K562 (cell line): Measurements from ENCODE around the gene CCDC47. TPM values are rescaled to one million over a fixed set of nuclear protein-coding genes. Genes with fewer than 3 reads are reported as not detected.
A peak's percentile ranks its signal among the peaks of the same experiment; 100 is the strongest.

ENCODE experiments used
- ATF1 ChIP-seq, 2 experiments: fragments of 450-650 bp in 1 of 2; IDR thresholded peaks; 2 replicates each; pipeline ENCODE4 v1.6.1; 2016; ENCODE audit warnings: missing compliant biosample characterization in 1 of 2, missing genetic modification characterization in 1 of 2
- CBX8 ChIP-seq: fragments of 200-600 bp; sonication (generic); IDR thresholded peaks from 2 replicates; pipeline ENCODE4 v1.6.1; 2012; ENCODE audit warnings: borderline replicate concordance, mixed run types, low read depth, mild to moderate bottlenecking, moderate library complexity, mixed read lengths, low read length, control low read depth, inconsistent platforms; ENCODE audit not compliant: poor library complexity, severe bottlenecking; ENCODE audit errors: extremely low read depth
- CHD2 ChIP-seq: IDR thresholded peaks from 2 replicates; pipeline ENCODE4 v1.6.1; 2011; ENCODE audit warnings: low read depth, low read length
- MYBL2 ChIP-seq, 2 experiments: fragments of 450-650 bp in 1 of 2; sonication (generic) in 1 of 2; formaldehyde crosslinking in 1 of 2; IDR thresholded peaks; 2 replicates each; pipeline versions ENCODE4 v1.6.1 to v1.8.1; 2017 to 2022; ENCODE audit warnings: borderline replicate concordance in 1 of 2, inconsistent platforms in 1 of 2, low read depth in 1 of 2, mild to moderate bottlenecking in 1 of 2, missing genetic modification reagents in 1 of 2, moderate library complexity in 1 of 2
- NFIX ChIP-seq: fragments of 250-450 bp; sonication (Bioruptor Pico); IDR thresholded peaks from 2 replicates; pipeline ENCODE4 v1.4.0; 2020; ENCODE audit warnings: low read depth, mild to moderate bottlenecking, moderate library complexity
- POLR2A ChIP-seq: fragments of 450-650 bp; conservative IDR thresholded peaks from 2 replicates; pipeline ENCODE4 v1.6.1; 2016
- SRSF9 ChIP-seq: fragments of 200-400 bp; formaldehyde crosslinking; IDR thresholded peaks from 2 replicates; pipeline ENCODE4 v1.6.1; 2017; ENCODE audit warnings: low read depth, low read length, borderline replicate concordance
- SUPT5H ChIP-seq: fragments of 450-650 bp; IDR thresholded peaks from 2 replicates; pipeline ENCODE4 v1.6.1; 2016
- TAF7 ChIP-seq: fragments of 450-650 bp; IDR thresholded peaks from 2 replicates; pipeline ENCODE4 v1.6.1; 2016; ENCODE audit warnings: missing genetic modification characterization, missing compliant biosample characterization
- ZBTB40 ChIP-seq, 2 experiments: fragments of 450-650 bp in 1 of 2; sonication (generic) in 1 of 2; formaldehyde crosslinking in 1 of 2; IDR thresholded peaks; 2 replicates each; pipeline versions ENCODE4 v1.7.1 to v1.9.0; 2016 to 2022; ENCODE audit warnings: inconsistent platforms in 1 of 2, mild to moderate bottlenecking in 1 of 2, missing genetic modification reagents in 1 of 2
- ZNF274 ChIP-seq: IDR thresholded peaks from 2 replicates; pipeline ENCODE4 v1.6.1; 2011; ENCODE audit warnings: low read depth, mild to moderate bottlenecking, low read length, moderate library complexity, borderline replicate concordance
- polyA plus RNA-seq, 8 experiments: library from polyadenylated mRNA; depleted of rRNA in 4 of 8; stranded (reverse) in 5 of 8; unstranded in 3 of 8; fragments of >200 nt; fragmentation: Nextera tagmentation in 2 of 8; fragmentation: Illumina TruSeq in 1 of 8; extraction: Ambion mirVana in 2 of 8; extraction: Trizol in 1 of 8; gene quantifications; 2 replicates each; pipeline versions ENCODE4 v1.2.1 to v1.2.3, GENCODE V29; 2011 to 2014; ENCODE audit warnings: inconsistent platforms in 1 of 8, missing spikeins in 1 of 8
- total RNA-seq, 7 experiments: library from RNA; depleted of rRNA in 6 of 7; stranded (reverse); fragments of >200 nt in 6 of 7; fragmentation: Illumina TruSeq in 2 of 7; extraction: Trizol in 2 of 7; gene quantifications; 2 replicates each; pipeline versions ENCODE4 v1.2.1 to v1.2.3, GENCODE V29; 2011 to 2021; ENCODE audit warnings: low replicate concordance in 1 of 7
- TF ChIP-seq, protein P1 (sequence below): fragments of 450-650 bp; formaldehyde crosslinking; IDR thresholded peaks from 2 replicates; pipeline ENCODE4 v1.4.0; 2022; ENCODE audit warnings: mild to moderate bottlenecking, moderate library complexity
- TF ChIP-seq, protein P2 (sequence below), 2 experiments: fragments of 450-650 bp; conservative IDR thresholded peaks; 2 replicates each; pipeline ENCODE4 v1.6.1; 2017; ENCODE audit warnings: mild to moderate bottlenecking in 2 of 2, moderate library complexity in 2 of 2

CCDC47 gene
- total and polyA plus RNA-seq, 9 of the 15 experiments (the other 6 are each of a cell fraction or from before 2014, with no cell fraction given) = 15.5 to 162 (median 122) TPM

- TF ChIP-seq ZBTB40 (IDR thresholded peaks at IDR 0.05) (no peak), ZBTB40 (CRISPR knock-in tag; IDR thresholded peaks at IDR 0.05) (no peak), SUPT5H (no peak), CBX8 (no peak), ATF1 (CRISPR knock-in tag; IDR thresholded peaks at IDR 0.05) (no peak), ATF1 (tag; IDR thresholded peaks at IDR 0.05) (no peak), CHD2 (no peak), MYBL2 (IDR thresholded peaks at IDR 0.05; ENCODE audit: low read depth) (no peak), MYBL2 (CRISPR knock-in tag; IDR thresholded peaks at IDR 0.05; ENCODE audit: borderline replicate concordance) (no peak), SRSF9 (no peak), TAF7 (tag) (no peak), NFIX (no peak), ZNF274 (no peak), POLR2A (no peak; the same call in 1 of the 2 replicates)
- TF ChIP-seq, protein P1, sequence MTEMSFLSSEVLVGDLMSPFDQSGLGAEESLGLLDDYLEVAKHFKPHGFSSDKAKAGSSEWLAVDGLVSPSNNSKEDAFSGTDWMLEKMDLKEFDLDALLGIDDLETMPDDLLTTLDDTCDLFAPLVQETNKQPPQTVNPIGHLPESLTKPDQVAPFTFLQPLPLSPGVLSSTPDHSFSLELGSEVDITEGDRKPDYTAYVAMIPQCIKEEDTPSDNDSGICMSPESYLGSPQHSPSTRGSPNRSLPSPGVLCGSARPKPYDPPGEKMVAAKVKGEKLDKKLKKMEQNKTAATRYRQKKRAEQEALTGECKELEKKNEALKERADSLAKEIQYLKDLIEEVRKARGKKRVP = no peak
- TF ChIP-seq, protein P2, sequence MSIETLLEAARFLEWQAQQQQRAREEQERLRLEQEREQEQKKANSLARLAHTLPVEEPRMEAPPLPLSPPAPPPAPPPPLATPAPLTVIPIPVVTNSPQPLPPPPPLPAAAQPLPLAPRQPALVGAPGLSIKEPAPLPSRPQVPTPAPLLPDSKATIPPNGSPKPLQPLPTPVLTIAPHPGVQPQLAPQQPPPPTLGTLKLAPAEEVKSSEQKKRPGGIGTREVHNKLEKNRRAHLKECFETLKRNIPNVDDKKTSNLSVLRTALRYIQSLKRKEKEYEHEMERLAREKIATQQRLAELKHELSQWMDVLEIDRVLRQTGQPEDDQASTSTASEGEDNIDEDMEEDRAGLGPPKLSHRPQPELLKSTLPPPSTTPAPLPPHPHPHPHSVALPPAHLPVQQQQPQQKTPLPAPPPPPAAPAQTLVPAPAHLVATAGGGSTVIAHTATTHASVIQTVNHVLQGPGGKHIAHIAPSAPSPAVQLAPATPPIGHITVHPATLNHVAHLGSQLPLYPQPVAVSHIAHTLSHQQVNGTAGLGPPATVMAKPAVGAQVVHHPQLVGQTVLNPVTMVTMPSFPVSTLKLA (conservative IDR thresholded peaks at IDR 0.05) = peak in 1 of 2 experiments; percentile 47; a peak in 1 of 4 replicates
Measured at GRCh38 chr17:63775420-63775819, 2.0 kb upstream of the CCDC47 start (continued).
